MCF 10A (cell line): ENCODE results near the gene PRR33. TPM values are rescaled to one million over a fixed set of nuclear protein-coding genes. Genes with fewer than 3 reads are reported as not detected.

Experiments used
- BruUV-seq: library from RNA; stranded (reverse); fragments of 400-500 nt; replicated peaks from 2 replicates; lab custom pipeline; 2021; lab: Mats Ljungman, UMichigan
- CTCF ChIA-PET: fragments of 300-600 bp; sonication (Branson Sonifier 250); formaldehyde crosslinking; extraction: SDS; loops from one replicate; lab custom pipeline; 2021; ENCODE audit warnings: antibody characterized with exemption, inconsistent platforms; lab: Yijun Ruan, JAX
- POLR2A ChIA-PET: fragments of 300-600, 350-650 bp; sonication (Branson Sonifier 250); formaldehyde crosslinking; extraction: SDS; loops from one replicate; lab custom pipeline; 2020; ENCODE audit warnings: antibody characterized with exemption, inconsistent platforms; lab: Yijun Ruan, JAX
- DNase-seq: peaks from one replicate; pipeline ENCODE4 v3.0.0-alpha.2; 2018; ENCODE audit not compliant: unreplicated experiment
- H3K27ac Mint-ChIP-seq: one replicate; pipeline ENCODE4 v1.8.0; 2022; ENCODE audit warnings: mild to moderate bottlenecking, low read depth, mixed read lengths; ENCODE audit not compliant: unreplicated experiment
- H3K27me3 Mint-ChIP-seq: one replicate; pipeline ENCODE4 v1.8.0; 2022; ENCODE audit warnings: mixed read lengths; ENCODE audit not compliant: insufficient read depth, unreplicated experiment
- H3K36me3 Mint-ChIP-seq: one replicate; pipeline ENCODE4 v1.8.0; 2022; ENCODE audit warnings: mild to moderate bottlenecking, moderate library complexity, mixed read lengths; ENCODE audit not compliant: insufficient read depth, unreplicated experiment
- H3K4me1 Mint-ChIP-seq: one replicate; pipeline ENCODE4 v1.8.0; 2022; ENCODE audit warnings: mixed read lengths; ENCODE audit not compliant: insufficient read depth, unreplicated experiment
- H3K4me3 Mint-ChIP-seq: one replicate; pipeline ENCODE4 v1.8.0; 2022; ENCODE audit warnings: mild to moderate bottlenecking, moderate library complexity, mixed read lengths; ENCODE audit not compliant: unreplicated experiment
- H3K9me3 Mint-ChIP-seq: one replicate; pipeline ENCODE4 v1.8.0; 2022; ENCODE audit warnings: mixed read lengths; ENCODE audit not compliant: unreplicated experiment
- intact Hi-C: fragments of 100-400 bp; cut with micrococcal nuclease; formaldehyde crosslinking; loops from 2 replicates; pipeline ENCODE4 v1.14.1; 2022
- total RNA-seq: library from RNA; stranded (reverse); gene quantifications from 2 replicates; pipeline ENCODE4 v1.2.3, GENCODE V29; 2022
- TF ChIP-seq, protein P1 (sequence below): fragments of 200-600 bp; IDR thresholded peaks from one replicate; pipeline ENCODE4 v1.8.0; 2022; ENCODE audit warnings: antibody characterized with exemption, mild to moderate bottlenecking; ENCODE audit not compliant: unreplicated experiment

PRR33 gene
- total RNA-seq, 1 experiment from 2014 or later = not detected

DNA sequence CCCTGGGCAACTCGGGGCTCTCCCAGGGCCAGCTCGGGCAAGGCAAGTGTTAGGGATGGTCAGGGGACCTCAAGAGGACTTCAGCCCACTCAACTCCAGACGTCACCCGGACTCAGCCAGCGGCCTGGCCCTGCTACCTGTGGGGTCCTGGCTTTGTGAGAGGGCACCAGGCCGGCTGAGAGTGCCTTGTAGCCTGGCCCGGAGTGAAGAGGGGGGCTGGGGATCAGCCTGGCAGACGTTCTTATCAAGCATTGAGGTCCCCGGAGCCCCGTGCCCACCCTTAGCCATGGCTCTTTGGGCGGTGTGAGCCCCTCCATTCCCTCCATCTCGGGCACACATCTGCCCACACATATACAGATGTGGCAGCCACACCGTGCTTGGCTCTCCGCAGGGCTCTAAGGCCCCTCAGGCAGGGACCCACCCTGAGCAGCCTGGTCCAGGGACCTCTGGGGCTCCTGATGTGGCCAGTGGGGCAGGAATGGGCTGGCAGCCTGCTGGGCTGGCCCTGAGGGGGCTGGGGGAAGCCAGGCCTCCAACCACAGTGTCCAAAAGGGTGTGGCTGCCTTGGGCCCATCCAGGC, 23.5 kb downstream of the PRR33 start:
- POLR2A ChIA-PET = no interaction called here
- Mint-ChIP-seq H3K4me3 (no peak overlapping the region), H3K27ac (no peak overlapping the region), H3K36me3 (no peaks in the 10 kb centered on the region), H3K9me3 (no peaks in the 10 kb centered on the region), H3K27me3 (no peaks in the 10 kb centered on the region), H3K4me1 (peaks cover 22% of the 10 kb centered on the region)
- intact Hi-C loops = no loop called here
- no peak for DNase-seq
- BruUV-seq = no TSS peak
- TF ChIP-seq, protein P1, sequence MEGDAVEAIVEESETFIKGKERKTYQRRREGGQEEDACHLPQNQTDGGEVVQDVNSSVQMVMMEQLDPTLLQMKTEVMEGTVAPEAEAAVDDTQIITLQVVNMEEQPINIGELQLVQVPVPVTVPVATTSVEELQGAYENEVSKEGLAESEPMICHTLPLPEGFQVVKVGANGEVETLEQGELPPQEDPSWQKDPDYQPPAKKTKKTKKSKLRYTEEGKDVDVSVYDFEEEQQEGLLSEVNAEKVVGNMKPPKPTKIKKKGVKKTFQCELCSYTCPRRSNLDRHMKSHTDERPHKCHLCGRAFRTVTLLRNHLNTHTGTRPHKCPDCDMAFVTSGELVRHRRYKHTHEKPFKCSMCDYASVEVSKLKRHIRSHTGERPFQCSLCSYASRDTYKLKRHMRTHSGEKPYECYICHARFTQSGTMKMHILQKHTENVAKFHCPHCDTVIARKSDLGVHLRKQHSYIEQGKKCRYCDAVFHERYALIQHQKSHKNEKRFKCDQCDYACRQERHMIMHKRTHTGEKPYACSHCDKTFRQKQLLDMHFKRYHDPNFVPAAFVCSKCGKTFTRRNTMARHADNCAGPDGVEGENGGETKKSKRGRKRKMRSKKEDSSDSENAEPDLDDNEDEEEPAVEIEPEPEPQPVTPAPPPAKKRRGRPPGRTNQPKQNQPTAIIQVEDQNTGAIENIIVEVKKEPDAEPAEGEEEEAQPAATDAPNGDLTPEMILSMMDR = no peak
- CTCF ChIA-PET = no interaction called here

DNA sequence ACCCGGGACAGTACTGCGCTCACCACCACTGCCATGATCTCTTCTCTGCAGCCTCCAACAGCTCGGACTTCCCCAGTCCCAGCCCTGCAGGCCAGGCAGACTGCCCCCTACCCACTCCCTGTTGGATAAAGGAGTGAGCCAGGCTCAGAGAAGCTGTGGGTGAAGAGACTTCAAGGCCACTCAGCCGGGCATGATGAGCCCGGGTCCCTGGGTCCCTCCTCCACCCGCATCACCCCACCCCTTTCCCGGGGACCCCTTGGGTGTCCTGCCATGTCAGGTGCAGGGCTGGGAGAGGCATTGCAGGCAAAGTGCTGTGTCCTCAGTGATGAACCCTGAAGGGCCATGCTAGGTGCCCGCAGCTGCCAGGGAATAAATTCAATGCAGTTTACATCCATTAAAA, 24.3 kb downstream of the PRR33 start:
- no peak for DNase-seq
- ChIA-PET POLR2A (no interaction called here), CTCF (no interaction called here)
- BruUV-seq = no TSS peak
- H3K36me3 Mint-ChIP-seq = no peaks in the 10 kb centered on the region
- intact Hi-C loops = no loop called here
- no peak overlapping the region for H3K4me3 Mint-ChIP-seq
- H3K9me3 Mint-ChIP-seq = no peaks in the 10 kb centered on the region
- TF ChIP-seq, protein P1 = no peak
- peaks cover 27% of the 10 kb centered on the region for H3K4me1 Mint-ChIP-seq
- H3K27ac Mint-ChIP-seq = no peak overlapping the region
- H3K27me3 Mint-ChIP-seq = no peaks in the 10 kb centered on the region

DNA sequence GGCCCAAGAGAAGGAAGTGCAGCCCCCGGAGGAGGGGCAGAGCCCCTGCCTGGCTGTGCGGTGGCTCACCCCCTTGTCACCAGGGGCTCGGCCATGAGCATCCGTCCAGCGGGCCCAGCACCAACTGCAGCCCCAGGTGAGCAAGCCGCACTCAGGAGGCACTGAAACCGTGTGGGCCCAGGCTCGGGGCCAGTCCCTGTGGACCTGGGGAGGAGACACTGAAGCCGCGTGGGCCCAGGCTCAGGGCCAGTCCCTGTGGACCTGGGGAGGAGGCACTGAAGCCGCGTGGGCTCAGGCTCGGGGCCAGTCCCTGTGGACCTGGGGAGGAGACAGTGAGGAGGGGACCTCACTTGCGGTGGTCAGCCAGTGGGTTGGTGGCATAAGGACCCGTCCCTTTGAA, 24.9 kb downstream of the PRR33 start:
- TF ChIP-seq, protein P1 = no peak
- H3K27me3 Mint-ChIP-seq = no peaks in the 10 kb centered on the region
- no TSS peak for BruUV-seq
- H3K27ac Mint-ChIP-seq = no peak overlapping the region
- H3K4me1 Mint-ChIP-seq = peaks cover 27% of the 10 kb centered on the region
- DNase-seq = no peak
- POLR2A ChIA-PET = no interaction called here
- H3K4me3 Mint-ChIP-seq = no peak overlapping the region
- no peaks in the 10 kb centered on the region for H3K36me3 Mint-ChIP-seq
- intact Hi-C loops = no loop called here
- CTCF ChIA-PET = no interaction called here
- H3K9me3 Mint-ChIP-seq = no peaks in the 10 kb centered on the region

DNA sequence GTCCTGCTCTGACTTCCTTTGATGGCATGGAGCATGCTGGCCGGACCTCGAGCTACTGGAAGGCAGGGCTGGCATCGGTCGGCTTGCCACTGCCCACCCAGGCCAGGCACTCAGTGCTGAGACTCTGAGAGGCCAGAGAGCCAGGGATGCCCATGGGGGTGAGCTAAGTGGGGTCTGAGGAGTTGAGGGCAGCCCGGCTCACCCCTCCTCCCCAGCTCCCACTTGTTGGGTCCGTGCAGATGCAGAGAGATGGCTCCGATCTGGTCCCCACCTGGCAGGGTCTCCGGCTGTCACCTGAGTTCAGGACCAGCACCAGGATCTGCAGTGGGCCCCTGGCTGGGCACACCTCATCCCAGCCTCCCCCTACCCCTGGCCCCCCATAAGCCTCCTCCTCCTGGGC, 25.5 kb downstream of the PRR33 start:
- H3K4me3 Mint-ChIP-seq = no peak overlapping the region

More for the DNA sequence above, 25.5 kb downstream of the PRR33 start:
- intact Hi-C loops = no loop called here
- ChIA-PET POLR2A (no interaction called here), CTCF (no interaction called here)
- Mint-ChIP-seq H3K27ac (no peak overlapping the region), H3K36me3 (no peaks in the 10 kb centered on the region), H3K9me3 (no peaks in the 10 kb centered on the region), H3K27me3 (no peaks in the 10 kb centered on the region), H3K4me1 (peaks cover 27% of the 10 kb centered on the region)
- BruUV-seq = no TSS peak
- no peak for DNase-seq
- TF ChIP-seq, protein P1 = no peak
